Keratinocyte (primary cell): ENCODE measurements around the gene CDT1. TPM values are rescaled to one million over a fixed set of nuclear protein-coding genes. Genes with fewer than 3 reads are reported as not detected.
A peak's percentile ranks its signal among the peaks of the same experiment; 100 is the strongest.

Experiments used
- DNase-seq: peaks from one replicate; pipeline ENCODE4 v3.0.0-alpha.2; 2011; ENCODE audit warnings: low read depth, missing footprints, low spot score
- FAIRE-seq: peaks from 2 replicates; lab custom pipeline; 2011; peaks lifted over from hg19 to GRCh38; lab: Jason Lieb, UNC
- H2AFZ ChIP-seq: 2 replicates; pipeline ENCODE4 v1.6.0; 2012; ENCODE audit warnings: low read length, control low read depth, inconsistent platforms; ENCODE audit not compliant: control insufficient read depth
- H3K27ac ChIP-seq: 2 replicates; pipeline ENCODE4 v1.5.1; 2011; ENCODE audit warnings: low read length; ENCODE audit not compliant: control insufficient read depth, insufficient read depth
- H3K27me3 ChIP-seq: 3 replicates; pipeline ENCODE4 v1.6.0; 2011; ENCODE audit warnings: low read length; ENCODE audit not compliant: control insufficient read depth, insufficient read depth; ENCODE audit errors: extremely low read depth
- H3K36me3 ChIP-seq, 2 experiments: 2 replicates in 1 of 2; 3 replicates in 1 of 2; pipeline ENCODE4 v1.5.1; 2011; ENCODE audit warnings: low read length in 2 of 2, mild to moderate bottlenecking in 1 of 2; ENCODE audit not compliant: control insufficient read depth in 2 of 2, insufficient read depth in 2 of 2; ENCODE audit errors: extremely low read depth in 1 of 2
- H3K4me1 ChIP-seq: 3 replicates; pipeline ENCODE4 v1.5.1; 2011; ENCODE audit warnings: low read length; ENCODE audit not compliant: control insufficient read depth, insufficient read depth; ENCODE audit errors: extremely low read depth
- H3K4me2 ChIP-seq: 3 replicates; pipeline ENCODE4 v1.6.0; 2011; ENCODE audit warnings: low read depth, low read length; ENCODE audit not compliant: control insufficient read depth, insufficient read depth; ENCODE audit errors: extremely low read depth
- H3K4me3 ChIP-seq, 3 experiments: fragments of 200-600 bp in 1 of 3; sonication (generic) in 1 of 3; 2 replicates in 2 of 3; 3 replicates in 1 of 3; pipeline ENCODE4 v1.5.1; 2011 to 2016; ENCODE audit warnings: low read length in 3 of 3, mild to moderate bottlenecking in 3 of 3, control low read depth in 2 of 3, inconsistent platforms in 1 of 3, low read depth in 1 of 3, mixed read lengths in 1 of 3, mixed run types in 1 of 3, moderate library complexity in 1 of 3; ENCODE audit not compliant: control insufficient read depth in 2 of 3, insufficient read depth in 2 of 3; ENCODE audit errors: extremely low read depth in 1 of 3
- H3K79me2 ChIP-seq: 2 replicates; pipeline ENCODE4 v1.6.0; 2012; ENCODE audit warnings: low read length; ENCODE audit not compliant: control insufficient read depth, insufficient read depth
- H3K9ac ChIP-seq: 3 replicates; pipeline ENCODE4 v1.6.0; 2011; ENCODE audit warnings: low read length; ENCODE audit not compliant: control insufficient read depth, insufficient read depth; ENCODE audit errors: extremely low read depth
- H3K9me1 ChIP-seq: 3 replicates; pipeline ENCODE4 v1.6.0; 2011; ENCODE audit warnings: low read length; ENCODE audit not compliant: control insufficient read depth, insufficient read depth; ENCODE audit errors: extremely low read depth
- H3K9me3 ChIP-seq: 2 replicates; pipeline ENCODE4 v1.5.1; 2012; ENCODE audit warnings: low read depth, low read length; ENCODE audit not compliant: control insufficient read depth
- H4K20me1 ChIP-seq: 3 replicates; pipeline ENCODE4 v1.6.0; 2011; ENCODE audit warnings: low read length; ENCODE audit not compliant: control insufficient read depth, insufficient read depth; ENCODE audit errors: extremely low read depth
- CTCF ChIP-seq, 3 experiments: IDR thresholded peaks in 1 of 3; conservative IDR thresholded peaks in 1 of 3; optimal IDR thresholded peaks in 1 of 3; 2 replicates in 2 of 3; 3 replicates in 1 of 3; pipeline versions ENCODE3 to v1.5.1; 2011; ENCODE audit warnings: low read length in 3 of 3, mild to moderate bottlenecking in 3 of 3, moderate library complexity in 2 of 3, control low read depth in 1 of 3, inconsistent platforms in 1 of 3; ENCODE audit not compliant: insufficient read depth in 2 of 3; ENCODE audit errors: extremely low read depth in 1 of 3
- EZH2 ChIP-seq: IDR thresholded peaks from one replicate; pipeline ENCODE4 v1.6.1; 2012; ENCODE audit warnings: inconsistent platforms, mild to moderate bottlenecking, low read length, moderate library complexity
- dilution Hi-C: fragments of 300-500 bp; cut with MboI; formaldehyde crosslinking; loops from one replicate; pipeline ENCODE4 v1.7.0; 2020; ENCODE audit warnings: low sequenced_read_pairs; ENCODE audit not compliant: extremely low pct_ligation_motif_present
- polyA plus RNA-seq, 5 experiments: library from polyadenylated mRNA; depleted of rRNA in 3 of 5; stranded (reverse) in 3 of 5; stranded (forward) in 1 of 5; unstranded in 1 of 5; fragments of >200 nt; gene quantifications; 1 replicate in 1 of 5; 2 replicates in 3 of 5; 3 replicates in 1 of 5; pipeline versions ENCODE4 v1.2.1 to v1.2.3, GENCODE V29; 2011 to 2012; ENCODE audit warnings: missing spikeins in 2 of 5, low read depth in 1 of 5, low replicate concordance in 1 of 5

The CDT1 gene
- polyA plus RNA-seq, 1 donor (not counting 4 experiments of a cell fraction or from before 2014, with no cell fraction given): 2.0 TPM

GRCh38 chr16:88830783-88831182, 27.2 kb downstream of the CDT1 start:
- Histone ChIP-seq H4K20me1 (no peaks in the 10 kb centered on the region), H3K4me3 (no peak overlapping the region), H3K4me1 (peaks cover 1% of the 10 kb centered on the region), H3K27ac (no peak overlapping the region), H3K9ac (no peak overlapping the region), H3K36me3 (peaks cover 0 to 8% of the 10 kb centered on the region in 2 experiments), H3K79me2 (no peaks in the 10 kb centered on the region), H3K4me2 (no peak overlapping the region), H2AFZ (no peak overlapping the region), H3K27me3 (no peaks in the 10 kb centered on the region), H3K9me1 (no peaks in the 10 kb centered on the region), H3K9me3 (no peaks in the 10 kb centered on the region)
- FAIRE-seq (no peak), DNase-seq (no peak)
- TF ChIP-seq CTCF (optimal IDR thresholded peaks at IDR 0.05 in 1 of 3, IDR thresholded peaks at IDR 0.05 in 1 of 3, conservative IDR thresholded peaks at IDR 0.05 in 1 of 3; ENCODE audit: extremely low read depth in 1 of 3, insufficient read depth in 2 of 3, low read length in 3 of 3) (no peak), EZH2 (no peak)
- dilution Hi-C loops: no loop called here

- no peaks in the 10 kb centered on the region for H4K20me1 ChIP-seq
- TF ChIP-seq EZH2 (no peak), CTCF (optimal IDR thresholded peaks at IDR 0.05 in 1 of 3, IDR thresholded peaks at IDR 0.05 in 1 of 3, conservative IDR thresholded peaks at IDR 0.05 in 1 of 3; ENCODE audit: extremely low read depth in 1 of 3, insufficient read depth in 2 of 3, low read length in 3 of 3) (peak in 2 of 3 experiments; percentile 43 to 46)
- H3K4me3 ChIP-seq: no peak overlapping the region
- dilution Hi-C loops: no loop called here
- H3K9ac ChIP-seq: no peak overlapping the region
- FAIRE-seq (no peak), DNase-seq (no peak)
- H3K27me3 ChIP-seq: no peaks in the 10 kb centered on the region
- H3K9me1 ChIP-seq: no peaks in the 10 kb centered on the region
- H3K9me3 ChIP-seq: no peaks in the 10 kb centered on the region
- H3K27ac ChIP-seq: no peak overlapping the region
- no peaks in the 10 kb centered on the region for H3K79me2 ChIP-seq
- H3K4me1 ChIP-seq: no peaks in the 10 kb centered on the region
- H2AFZ ChIP-seq: no peak overlapping the region
- H3K36me3 ChIP-seq: peaks cover 0 to 8% of the 10 kb centered on the region in 2 experiments
- H3K4me2 ChIP-seq: no peak overlapping the region
Observed at GRCh38 chr16:88831838-88832237, 28.2 kb downstream of the CDT1 start.
